Motor neuron (in vitro differentiated cells): Measurements from ENCODE around the gene HMOX2. TPM values are rescaled to one million over a fixed set of nuclear protein-coding genes. Genes with fewer than 3 reads are reported as not detected.

ENCODE experiments used
- ATAC-seq, 8 experiments: fragments of 200-7000 bp; cut with Tn5 transposase; replicated peaks in 6 of 8; 2 replicates each; pipeline ENCODE4 v1.8.0; 2021; ENCODE audit warnings: mild to moderate bottlenecking in 8 of 8, moderate library complexity in 8 of 8
- H3K27ac ChIP-seq, 2 donors: fragments of 250-450 bp; sonication (Bioruptor Pico); 2 replicates each; pipeline ENCODE4 v1.9.0; 2021; ENCODE audit warnings: antibody characterized with exemption in 2 of 2, mild to moderate bottlenecking in 2 of 2, moderate library complexity in 1 of 2
- H3K4me1 ChIP-seq, 2 donors: fragments of 250-450 bp; sonication (Bioruptor Pico); replicated peaks in 1 of 2; 2 replicates each; pipeline ENCODE4 v1.6.1; 2021; ENCODE audit warnings: antibody characterized with exemption in 2 of 2, mild to moderate bottlenecking in 2 of 2, moderate library complexity in 1 of 2
- H3K4me3 ChIP-seq, 5 donors: fragments of 250-450 bp; sonication (Bioruptor Pico); 2 replicates each; pipeline ENCODE4 v1.9.0; 2021; ENCODE audit warnings: antibody characterized with exemption in 5 of 5, mild to moderate bottlenecking in 5 of 5, moderate library complexity in 4 of 5
- WGBS, 10 experiments: fragments of 450-650 bp; shearing (Covaris generic); methylation state at CpG; one replicate each; pipeline ENCODE4 v1.0.0; 2022; 5-methylcytosine and 5-hydroxymethylcytosine counted together
- in situ Hi-C, 9 experiments: fragments of 400-800 bp; cut with MboI; loops; one replicate each; pipeline ENCODE4 v1.15.0; 2021; ENCODE audit warnings: low sequenced_read_pairs in 9 of 9, low pct_unique_long_range_greater_than_20kb in 2 of 9; ENCODE audit not compliant: unreplicated experiment in 9 of 9
- total RNA-seq, 8 experiments: library from RNA; unstranded; fragments of 300-600 nt; gene quantifications; 2 replicates each; pipeline versions ENCODE4 v1.2.3 to v1.2.4, GENCODE V29; 2022

Gene HMOX2
- total RNA-seq, 8 experiments from 2014 or later: 31.5 to 67.8 (median 44.1) TPM

GRCh38 chr16:4510747-4511426 lies 34.7 kb downstream of the HMOX2 start:
- WGBS, 10 experiments: 36 to 100% (median 91%) methylated on average over 1 to 11 of the region's 14 CpGs; no CpG with 5 or more reads in 1 of the 10 experiments
- in situ Hi-C loops: no loop called here
- Histone ChIP-seq H3K27ac (no peak overlapping the region), H3K4me1 (no peaks in the 10 kb centered on the region), H3K4me3 (no peak overlapping the region)
- peak in 5 of 8 experiments; percentile 1 to 49 (median 23) for ATAC-seq

- H3K27ac ChIP-seq: no peak overlapping the region
- WGBS, 10 experiments: 20 to 100% (median 76%) methylated on average over 1 to 4 of the region's 9 CpGs; no CpG with 5 or more reads in 6 of the 10 experiments
- H3K4me3 ChIP-seq: no peak overlapping the region
- in situ Hi-C loops: no loop called here
- H3K4me1 ChIP-seq: no peaks in the 10 kb centered on the region
- ATAC-seq: peak; percentile 35 to 87 (median 76)
Measured at GRCh38 chr16:4511441-4512082, 35.4 kb downstream of the HMOX2 start.

- Histone ChIP-seq H3K27ac (no peak overlapping the region), H3K4me1 (no peaks in the 10 kb centered on the region), H3K4me3 (no peak overlapping the region)
- ATAC-seq: no peak
- WGBS, 10 experiments: 95 to 100% methylated on average over 1 to 6 of the region's 10 CpGs; no CpG with 5 or more reads in 8 of the 10 experiments
- in situ Hi-C loops: no loop called here
Measured at GRCh38 chr16:4512473-4512872, 36.3 kb downstream of the HMOX2 start.

- Histone ChIP-seq H3K4me3 (no peak overlapping the region), H3K4me1 (no peaks in the 10 kb centered on the region), H3K27ac (no peak overlapping the region)
- no CpG with 5 or more reads among the region's 19 CpGs for WGBS, 10 experiments
- in situ Hi-C loops: no loop called here
- peak in 2 of 8 experiments; percentile 3 to 6 for ATAC-seq
Measured at GRCh38 chr16:4513086-4513860, 37.1 kb downstream of the HMOX2 start.

GRCh38 chr16:4513881-4514280 lies 37.7 kb downstream of the HMOX2 start:
- in situ Hi-C loops: no loop called here
- no peak overlapping the region for H3K4me3 ChIP-seq
- ATAC-seq: no peak
- H3K4me1 ChIP-seq: no peaks in the 10 kb centered on the region
- WGBS, 10 experiments: no CpG with 5 or more reads among the region's 7 CpGs
- H3K27ac ChIP-seq: no peak overlapping the region

GRCh38 chr16:4514606-4515005 lies 38.4 kb downstream of the HMOX2 start:
- 50 to 90% methylated on average over 2 of the region's 7 CpGs; no CpG with 5 or more reads in 8 of the 10 experiments for WGBS, 10 experiments
- no peak overlapping the region for H3K27ac ChIP-seq
- in situ Hi-C loops: no loop called here

GRCh38 chr16:4515611-4516233 lies 39.5 kb downstream of the HMOX2 start:
- H3K27ac ChIP-seq: no peak overlapping the region
- in situ Hi-C loops: no loop called here
- ATAC-seq: no peak
- H3K4me1 ChIP-seq: no peaks in the 10 kb centered on the region
- 27 to 96% (median 83%) methylated on average over 1 to 5 of the region's 5 CpGs; no CpG with 5 or more reads in 1 of the 10 experiments for WGBS, 10 experiments
- H3K4me3 ChIP-seq: no peak overlapping the region

More at GRCh38 chr16:4514606-4515005, 38.4 kb downstream of the HMOX2 start:
- no peaks in the 10 kb centered on the region for H3K4me1 ChIP-seq
- H3K4me3 ChIP-seq: no peak overlapping the region
- no peak for ATAC-seq

- peak; percentile 20 to 84 (median 72) for ATAC-seq
- H3K4me1 ChIP-seq: peaks cover 0 to 6% of the 10 kb centered on the region in 2 donors
- no peak overlapping the region for H3K4me3 ChIP-seq
- 20 to 80% (median 60%) methylated on average over 1 to 7 of the region's 12 CpGs; no CpG with 5 or more reads in 5 of the 10 experiments for WGBS, 10 experiments
- in situ Hi-C loops: no loop called here
- H3K27ac ChIP-seq: no peak overlapping the region
Measured at GRCh38 chr16:4517812-4518680, 41.8 kb downstream of the HMOX2 start.

- in situ Hi-C loops: no loop called here
- 38 to 100% (median 91%) methylated on average over 1 to 11 of the region's 15 CpGs; no CpG with 5 or more reads in 4 of the 10 experiments for WGBS, 10 experiments
Measured at GRCh38 chr16:4519274-4520058, 43.3 kb downstream of the HMOX2 start.

GRCh38 chr16:4520913-4521312 lies 44.7 kb downstream of the HMOX2 start:
- no peak for ATAC-seq
- in situ Hi-C loops: no loop called here
- Histone ChIP-seq H3K4me3 (no peak overlapping the region), H3K4me1 (peaks cover 0 to 7% of the 10 kb centered on the region in 2 donors), H3K27ac (no peak overlapping the region)
- WGBS, 10 experiments: 55 to 100% (median 83%) methylated on average over 1 to 7 of the region's 7 CpGs; no CpG with 5 or more reads in 3 of the 10 experiments

More at GRCh38 chr16:4519274-4520058, 43.3 kb downstream of the HMOX2 start:
- Histone ChIP-seq H3K4me3 (no peak overlapping the region), H3K27ac (no peak overlapping the region), H3K4me1 (peaks cover 0 to 7% of the 10 kb centered on the region in 2 donors)
- ATAC-seq: no peak

GRCh38 chr16:4522051-4522581 lies 45.9 kb downstream of the HMOX2 start:
- peak; percentile 22 to 79 (median 48) for ATAC-seq
- WGBS, 10 experiments: 20 to 71% (median 44%) methylated on average over 1 to 4 of the region's 8 CpGs; no CpG with 5 or more reads in 2 of the 10 experiments
- in situ Hi-C loops: no loop called here
- Histone ChIP-seq H3K27ac (no peak overlapping the region), H3K4me1 (peaks cover 0 to 7% of the 10 kb centered on the region in 2 donors), H3K4me3 (no peak overlapping the region)
